Femur (tissue), 1 donor: ENCODE measurements around the gene EYS.
"Not testable (repeated sequence)": the region's sequence is repeated elsewhere in the genome, so short reads cannot be mapped to it uniquely, and the experiment has no call there.

Experiments used
- DNase-seq: peaks from one replicate; pipeline ENCODE4 v3.0.0-alpha.2; 2017

EYS gene

GRCh38 chr6:63800386-63800785 is 1906.6 kb downstream of the EYS start:
- DNase-seq: not testable (repeated sequence)

DNA sequence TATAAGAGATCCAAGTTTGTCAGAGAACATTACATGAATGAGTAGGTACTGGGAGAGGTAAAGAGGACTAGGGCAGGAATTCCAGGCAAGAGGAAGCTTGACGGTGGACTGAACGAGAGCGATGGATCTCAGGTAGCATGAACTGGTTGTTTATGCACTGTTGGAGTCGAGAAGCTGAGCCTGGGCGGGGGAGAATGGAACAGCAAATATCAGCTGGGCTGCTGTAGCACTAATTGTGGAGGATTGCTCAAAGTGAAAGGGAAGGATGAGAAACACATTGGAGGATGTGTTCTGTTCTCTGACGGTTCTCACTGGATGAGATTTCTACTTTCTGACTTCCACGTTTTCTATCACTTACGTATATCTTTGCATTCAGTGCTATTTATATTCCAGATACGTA is 1907.2 kb downstream of the EYS start:
- DNase-seq: no peak

- no peak for DNase-seq
Observed at GRCh38 chr6:63799313-63799712, 1907.7 kb downstream of the EYS start.

- DNase-seq: no peak
Observed at GRCh38 chr6:63798378-63798777, 1908.6 kb downstream of the EYS start.

GRCh38 chr6:63797721-63798120 is 1909.3 kb downstream of the EYS start:
- DNase-seq: no peak

DNA sequence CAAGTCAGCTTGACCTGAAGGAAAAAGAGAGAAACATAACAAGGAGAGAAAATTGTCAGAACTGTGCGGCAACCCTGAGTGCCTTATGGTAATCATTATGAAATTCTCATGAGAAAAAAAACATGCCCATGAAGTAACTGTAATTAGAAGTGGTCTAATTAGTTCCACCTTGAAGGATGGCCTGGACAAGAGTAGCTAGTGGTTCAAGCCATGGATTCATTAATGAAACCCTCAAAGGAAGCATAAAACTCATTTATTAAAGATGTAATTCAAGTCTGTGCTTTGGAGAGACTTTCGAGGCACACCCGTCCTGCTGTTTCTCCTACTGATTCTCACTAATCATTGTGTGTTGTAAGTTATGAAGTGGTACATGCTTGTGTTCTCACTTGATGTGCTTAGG is 1911.2 kb downstream of the EYS start:
- DNase-seq: no peak

DNA sequence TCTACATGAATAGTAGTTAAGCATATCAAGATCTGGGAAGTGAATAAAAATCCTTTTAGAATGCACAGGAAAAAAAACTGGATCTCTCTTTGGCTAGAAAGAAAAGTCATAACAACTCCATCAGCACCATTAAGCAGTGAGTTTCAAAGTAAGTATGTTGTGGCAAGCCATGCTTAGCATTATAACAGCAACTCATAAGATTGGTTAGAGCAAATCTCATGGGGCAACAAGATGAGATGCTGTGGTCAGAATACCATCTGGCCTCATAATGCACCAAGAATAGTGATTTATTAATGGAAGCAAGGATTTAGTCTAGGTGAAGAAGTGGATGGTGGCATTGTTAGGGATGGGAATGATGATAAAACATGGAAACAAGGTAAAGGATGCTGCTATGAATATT is 1912.0 kb downstream of the EYS start:
- no peak for DNase-seq

GRCh38 chr6:63793465-63794137 is 1913.4 kb downstream of the EYS start:
- DNase-seq: no peak

- DNase-seq: no peak
Observed at GRCh38 chr6:63792736-63793464, 1914.1 kb downstream of the EYS start.

DNA sequence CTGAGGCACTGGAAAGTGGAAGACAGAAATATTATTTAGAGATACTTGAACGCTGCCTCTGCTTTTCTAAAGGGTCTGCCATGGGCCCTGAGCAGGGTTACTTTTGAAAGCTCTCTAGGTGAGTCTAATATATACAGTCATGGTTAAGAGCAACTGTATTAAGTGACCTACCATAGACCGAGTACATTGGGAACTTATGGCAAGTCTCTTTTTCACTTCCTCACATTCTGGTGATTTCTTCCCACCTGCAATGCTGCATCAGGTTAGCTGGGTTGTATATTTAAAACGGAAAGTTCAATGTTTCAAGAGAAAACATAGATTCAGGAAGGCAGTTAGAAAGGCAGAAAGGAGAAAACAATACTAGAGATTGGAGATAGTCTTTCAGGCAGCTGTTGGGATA is 1916.7 kb downstream of the EYS start:
- no peak for DNase-seq

DNA sequence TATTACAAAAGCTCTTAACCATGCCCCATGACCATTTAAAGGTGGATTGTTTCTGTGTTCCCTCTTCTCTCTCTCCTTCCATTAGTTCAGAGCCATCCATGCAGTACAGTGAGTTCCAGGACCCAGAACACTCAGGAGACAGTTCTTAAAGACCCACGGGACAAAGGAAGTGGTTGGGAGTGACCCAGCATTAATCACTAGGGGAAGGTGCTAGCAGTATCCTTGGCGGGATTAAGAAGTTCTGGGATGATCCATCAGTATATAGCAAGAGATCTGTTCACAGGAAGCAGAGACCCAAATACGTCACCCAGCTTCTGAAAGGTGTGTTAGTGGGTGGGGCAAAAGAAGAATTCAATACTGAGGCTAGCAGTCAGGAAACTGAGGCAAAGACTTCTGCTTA is 1917.3 kb downstream of the EYS start:
- no peak for DNase-seq

DNA sequence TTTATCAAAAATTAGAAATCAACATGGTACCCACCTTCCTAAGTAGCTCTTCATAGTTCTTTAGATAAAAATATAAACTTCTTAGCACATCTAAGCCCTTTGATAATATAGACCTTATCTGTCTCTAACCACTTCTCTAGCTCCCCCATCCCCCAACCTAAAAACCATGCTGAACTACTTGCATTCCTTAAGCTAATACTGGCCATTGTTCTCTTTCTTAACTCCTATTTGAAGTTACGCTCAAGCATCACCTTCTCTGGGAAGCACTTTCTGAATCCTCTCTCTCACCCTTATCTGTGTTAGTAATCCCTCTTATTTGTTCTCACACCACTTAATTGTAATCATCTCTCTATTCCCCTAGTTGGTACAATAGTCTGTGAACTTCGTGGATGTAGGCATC is 1918.5 kb downstream of the EYS start:
- DNase-seq: no peak

DNA sequence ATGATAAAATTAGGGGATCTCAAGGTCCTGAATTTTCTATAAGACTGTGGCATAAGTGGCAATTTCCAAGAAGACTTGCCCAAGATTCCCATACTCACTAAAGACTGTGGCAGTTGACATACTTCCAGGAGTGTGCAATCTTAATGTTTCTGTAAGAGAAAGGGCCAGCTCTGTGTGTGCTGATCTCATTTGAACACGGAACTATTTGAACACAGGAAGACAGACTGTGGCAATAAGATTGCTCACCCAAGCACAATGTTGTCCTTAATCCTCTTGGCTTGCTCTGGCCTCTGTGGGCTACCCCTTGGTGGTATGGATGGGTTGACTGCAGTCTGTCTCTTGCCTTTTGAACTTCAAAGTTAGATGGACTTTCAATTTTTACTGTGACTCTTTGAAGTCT is 1920.0 kb downstream of the EYS start:
- DNase-seq: no peak

DNA sequence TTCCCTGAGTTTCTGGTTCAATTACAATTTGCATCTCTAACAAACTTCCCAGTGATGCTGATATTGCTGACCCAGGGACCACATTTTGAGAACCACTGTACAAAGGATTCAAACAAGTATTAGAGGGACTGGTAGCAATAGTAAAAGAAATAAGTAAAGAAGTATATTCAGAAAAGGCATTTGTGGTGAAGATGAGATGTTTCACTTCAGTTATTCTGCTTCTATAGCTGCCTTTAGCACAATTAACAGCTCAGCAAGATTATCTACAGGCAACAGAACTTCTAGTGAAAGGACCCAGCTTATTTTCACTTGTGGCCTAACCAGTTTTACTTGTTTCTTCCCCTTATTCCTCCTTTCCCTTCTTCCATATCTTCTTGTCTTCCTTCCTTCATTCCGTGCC is 1922.0 kb downstream of the EYS start:
- DNase-seq: no peak

- DNase-seq: no peak
Observed at GRCh38 chr6:63783096-63783495, 1923.9 kb downstream of the EYS start.

GRCh38 chr6:63774961-63775360 is 1932.1 kb downstream of the EYS start:
- no peak for DNase-seq

- DNase-seq: no peak
Observed at GRCh38 chr6:63773200-63773599, 1933.8 kb downstream of the EYS start.

- DNase-seq: no peak
Observed at GRCh38 chr6:63765828-63766227, 1941.2 kb downstream of the EYS start.

GRCh38 chr6:63764318-63764916 is 1942.6 kb downstream of the EYS start:
- DNase-seq: no peak

DNA sequence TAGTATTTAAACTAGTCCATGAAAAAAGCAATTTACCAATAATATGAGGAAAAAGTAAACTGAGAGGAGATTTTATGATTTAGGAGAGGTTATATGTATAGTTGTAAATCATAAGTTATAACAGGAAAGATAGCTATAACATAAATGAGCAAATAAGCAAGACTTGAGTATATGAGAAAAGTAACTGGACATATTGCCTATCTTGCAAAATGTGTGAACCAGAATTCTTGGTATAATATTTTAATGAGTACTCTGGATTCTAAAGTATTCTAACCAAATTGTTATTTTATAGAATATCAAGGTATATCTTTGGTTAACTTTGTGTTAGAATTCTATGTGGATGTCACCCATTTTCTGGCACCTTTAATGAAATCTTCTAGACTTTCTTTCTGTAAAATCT is 1946.8 kb downstream of the EYS start:
- DNase-seq: no peak

DNA sequence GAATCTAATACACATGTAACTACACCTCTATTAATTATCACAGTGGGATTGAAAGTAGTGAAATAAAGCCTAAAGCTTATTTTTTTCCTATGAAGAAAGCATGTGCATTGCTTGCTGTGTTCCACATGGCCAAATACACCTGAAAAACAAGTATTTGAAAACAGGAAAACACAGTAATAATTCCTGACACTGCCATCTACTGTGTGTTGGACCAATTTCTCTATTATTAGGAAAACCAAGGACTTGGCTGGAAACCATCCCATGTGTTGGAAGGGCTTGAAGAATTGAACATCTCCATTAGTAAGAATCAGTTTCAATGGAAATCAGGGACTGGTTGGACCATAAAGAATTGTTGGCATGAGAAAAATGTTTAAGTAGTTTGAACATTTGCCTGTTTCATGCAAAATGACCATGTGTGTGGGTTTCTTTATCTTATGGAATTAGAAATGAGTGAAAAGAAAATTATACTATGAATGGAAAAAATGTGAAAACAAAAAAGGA is 1947.4 kb downstream of the EYS start:
- no peak for DNase-seq

DNA sequence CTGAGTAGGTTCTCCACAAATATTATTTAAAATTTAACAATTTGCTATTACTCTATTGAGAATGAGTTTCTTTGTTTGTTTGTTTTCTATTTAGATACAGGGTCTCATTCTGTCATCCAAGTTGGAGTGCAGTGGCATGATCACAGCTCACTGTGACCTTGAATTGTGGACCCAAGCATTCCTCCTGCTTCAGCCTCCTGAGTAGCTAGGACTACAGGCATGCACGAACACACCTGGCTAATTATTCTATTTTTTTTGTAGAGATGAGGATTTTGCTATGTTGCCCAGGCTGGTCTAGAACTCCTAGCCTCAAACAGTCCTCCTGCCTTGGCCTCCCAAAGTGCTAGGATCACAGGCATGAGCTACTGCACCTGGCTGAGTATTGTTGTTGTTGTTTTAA is 1949.2 kb downstream of the EYS start:
- no peak for DNase-seq

- DNase-seq: not testable (repeated sequence)
Observed at GRCh38 chr6:63757275-63757674, 1949.8 kb downstream of the EYS start.

DNA sequence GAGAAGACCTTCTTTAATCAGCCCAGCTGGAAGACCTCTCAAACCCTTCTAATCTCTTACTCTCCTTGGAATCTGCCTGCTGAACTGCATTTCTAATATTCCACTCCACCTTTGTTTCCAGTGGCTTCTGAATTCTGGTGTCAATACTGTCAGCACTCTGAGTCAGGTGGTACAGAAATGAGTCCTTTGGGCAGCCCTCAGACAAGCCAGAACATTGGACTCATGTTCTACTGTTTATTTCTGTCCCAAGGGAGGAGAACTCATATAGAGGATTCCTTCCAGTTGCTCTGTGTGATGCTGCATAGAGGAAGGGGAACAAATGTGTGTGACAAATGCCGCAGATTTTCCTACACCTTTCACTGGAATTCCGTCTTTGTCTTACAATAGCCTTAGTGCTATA is 1956.6 kb downstream of the EYS start:
- DNase-seq: no peak
